Liver (tissue), 9 donors: Measurements from ENCODE around the gene RAB5IF. TPM values are rescaled to one million over a fixed set of nuclear protein-coding genes. Genes with fewer than 3 reads are reported as not detected.

Source experiments
- DNase-seq: peaks from one replicate; pipeline ENCODE4 v3.0.0-alpha.2; 2017; ENCODE audit warnings: low spot score
- H3K27ac ChIP-seq, 2 donors: one replicate each; pipeline ENCODE4 v1.7.0; 2013; ENCODE audit warnings: inconsistent platforms in 2 of 2, low read length in 2 of 2, control low read depth in 1 of 2, low read depth in 1 of 2, mild to moderate bottlenecking in 1 of 2
- H3K27me3 ChIP-seq, 4 donors: one replicate each; pipeline versions ENCODE4 v1.6.1 to v1.7.0; 2013; ENCODE audit warnings: low read length in 3 of 4, inconsistent platforms in 1 of 4, mild to moderate bottlenecking in 1 of 4, moderate library complexity in 1 of 4; ENCODE audit not compliant: control insufficient read depth in 4 of 4, insufficient read depth in 4 of 4
- H3K36me3 ChIP-seq, 4 donors: one replicate each; pipeline versions ENCODE4 v1.6.1 to v1.7.0; 2013; ENCODE audit warnings: low read length in 3 of 4, mild to moderate bottlenecking in 3 of 4, low read depth in 1 of 4, moderate library complexity in 1 of 4; ENCODE audit not compliant: control insufficient read depth in 4 of 4, insufficient read depth in 3 of 4
- H3K4me1 ChIP-seq, 4 donors: one replicate each; pipeline versions ENCODE4 v1.6.1 to v1.7.0; 2013; ENCODE audit warnings: low read length in 3 of 4, mild to moderate bottlenecking in 3 of 4, moderate library complexity in 1 of 4; ENCODE audit not compliant: control insufficient read depth in 4 of 4, insufficient read depth in 4 of 4
- H3K4me3 ChIP-seq, 3 donors: one replicate each; pipeline versions ENCODE4 v1.6.1 to v1.7.0; 2013; ENCODE audit warnings: low read length in 3 of 3, control low read depth in 1 of 3, low read depth in 1 of 3, mild to moderate bottlenecking in 1 of 3
- H3K9ac ChIP-seq, 2 donors: one replicate each; pipeline ENCODE4 v1.7.0; 2013; ENCODE audit warnings: low read length in 2 of 2, mild to moderate bottlenecking in 2 of 2, moderate library complexity in 2 of 2, control low read depth in 1 of 2, low read depth in 1 of 2
- H3K9me3 ChIP-seq, 4 donors: one replicate each; pipeline versions ENCODE4 v1.6.1 to v1.7.0; 2013; ENCODE audit warnings: low read length in 3 of 4; ENCODE audit not compliant: control insufficient read depth in 4 of 4
- EGR1 ChIP-seq, 2 donors: IDR thresholded peaks; 2 replicates each; pipeline ENCODE4 v1.6.1; 2016 to 2018; ENCODE audit warnings: antibody characterized with exemption in 2 of 2, low read depth in 2 of 2
- FOXA2 ChIP-seq: IDR thresholded peaks from 2 replicates; pipeline ENCODE4 v1.6.1; 2016; ENCODE audit warnings: antibody characterized with exemption
- GABPA ChIP-seq, 2 donors: IDR thresholded peaks in 1 of 2; conservative IDR thresholded peaks in 1 of 2; 2 replicates each; pipeline ENCODE4 v1.6.1; 2016; ENCODE audit warnings: antibody characterized with exemption in 2 of 2, mild to moderate bottlenecking in 1 of 2, moderate library complexity in 1 of 2
- HNF4A ChIP-seq, 2 donors: conservative IDR thresholded peaks; 2 replicates each; pipeline ENCODE4 v1.6.1; 2016; ENCODE audit warnings: antibody characterized with exemption in 2 of 2, mild to moderate bottlenecking in 2 of 2
- HNF4G ChIP-seq: IDR thresholded peaks from 2 replicates; pipeline ENCODE4 v1.6.1; 2016; ENCODE audit warnings: antibody characterized with exemption
- RAD21 ChIP-seq, 2 donors: IDR thresholded peaks; 2 replicates each; pipeline ENCODE4 v1.6.1; 2016; ENCODE audit warnings: antibody characterized with exemption in 2 of 2, mild to moderate bottlenecking in 2 of 2
- RXRA ChIP-seq, 2 donors: IDR thresholded peaks; 2 replicates each; pipeline ENCODE4 v1.6.1; 2017 to 2018; ENCODE audit warnings: antibody characterized with exemption in 2 of 2, mild to moderate bottlenecking in 1 of 2
- WGBS: extraction: QIAGEN DNeasy Blood & Tissue Kit; methylation state at CpG from one replicate; pipeline ENCODE4 v1.1.7; 2013; 5-methylcytosine and 5-hydroxymethylcytosine counted together
- polyA plus RNA-seq, 2 donors: library from polyadenylated mRNA; stranded (reverse) in 1 of 2; unstranded in 1 of 2; fragments of 200-250 nt in 1 of 2; fragments of >200 nt in 1 of 2; fragmentation: Nextera tagmentation in 1 of 2; extraction: Ambion mirVana in 1 of 2; gene quantifications; one replicate each; pipeline versions ENCODE4 v1.2.1 to v1.2.3, GENCODE V29; 2013 to 2015
- total RNA-seq, 2 donors: library from RNA; depleted of rRNA; stranded (reverse); fragments of >200 nt; gene quantifications; one replicate each; pipeline ENCODE4 v1.2.3, GENCODE V29; 2014
- TF ChIP-seq, protein P1 (sequence below): fragments of 150-350 bp; IDR thresholded peaks from 2 replicates; pipeline ENCODE4 v1.5.1; 2017; ENCODE audit warnings: improper control_type of control experiment, low read depth, low read length; ENCODE audit not compliant: missing input control
- TF ChIP-seq, protein P2 (sequence below): IDR thresholded peaks from 2 replicates; pipeline ENCODE4 v1.6.1; 2016; ENCODE audit warnings: antibody characterized with exemption
- TF ChIP-seq, protein P3 (sequence below): IDR thresholded peaks from 2 replicates; pipeline ENCODE4 v1.6.1; 2016; ENCODE audit warnings: antibody characterized with exemption
- TF ChIP-seq, protein P4 (sequence below): IDR thresholded peaks from 2 replicates; pipeline ENCODE4 v1.6.1; 2016; ENCODE audit warnings: antibody characterized with exemption
- TF ChIP-seq, protein P5 (sequence below): IDR thresholded peaks from 2 replicates; pipeline ENCODE4 v1.6.1; 2016; ENCODE audit warnings: antibody characterized with exemption, mild to moderate bottlenecking
- donor health status: healthy.
- donor health status: healthy.
- donor health status: healthy.
- donor health status: healthy.
- donor health status: healthy.

Gene RAB5IF
- total and polyA plus RNA-seq, 4 donors: 58.9 to 170 (median 125) TPM

DNA sequence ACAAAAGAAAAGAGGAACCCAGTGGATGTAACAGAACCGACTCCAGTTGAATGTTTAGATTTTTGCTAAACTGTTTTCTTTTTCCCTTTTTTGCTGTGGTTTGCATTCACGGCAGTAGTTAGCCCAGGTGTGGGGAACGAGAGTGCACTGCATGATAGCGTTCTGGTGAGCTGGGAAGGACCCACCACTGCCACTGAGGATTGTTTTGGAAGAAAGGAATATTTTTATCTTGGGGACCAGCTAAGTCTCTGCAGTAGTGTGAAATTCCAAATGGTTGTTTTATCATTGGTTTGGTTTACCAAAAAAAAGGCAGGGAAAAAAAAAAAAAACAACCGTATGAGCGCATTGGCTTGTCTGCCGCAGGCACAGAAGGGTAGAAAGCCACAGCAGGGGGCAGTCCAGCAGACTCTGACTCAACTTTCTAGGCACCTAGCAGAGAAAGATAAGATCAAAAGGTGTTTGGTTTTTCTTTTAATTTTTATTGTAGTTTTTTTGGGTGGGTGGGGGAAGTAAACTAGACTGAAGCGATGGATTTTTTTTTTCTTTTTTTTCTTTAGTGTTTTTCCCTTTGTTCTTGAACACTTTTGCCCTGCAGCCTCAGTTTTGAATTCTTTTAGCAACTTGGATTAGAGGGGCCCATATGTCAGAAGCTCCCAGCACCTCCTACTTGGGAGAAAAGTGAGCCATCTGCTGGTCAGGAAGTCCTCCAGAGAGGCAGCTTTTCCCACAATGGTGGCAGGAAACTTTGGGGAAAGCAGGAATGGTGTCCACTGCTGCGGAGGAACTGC is 13.5 kb upstream of the RAB5IF start:
- peaks cover 0 to 21% (median 6%) of the 10 kb centered on the region in 4 donors for H3K36me3 ChIP-seq
- TF ChIP-seq, protein P1, sequence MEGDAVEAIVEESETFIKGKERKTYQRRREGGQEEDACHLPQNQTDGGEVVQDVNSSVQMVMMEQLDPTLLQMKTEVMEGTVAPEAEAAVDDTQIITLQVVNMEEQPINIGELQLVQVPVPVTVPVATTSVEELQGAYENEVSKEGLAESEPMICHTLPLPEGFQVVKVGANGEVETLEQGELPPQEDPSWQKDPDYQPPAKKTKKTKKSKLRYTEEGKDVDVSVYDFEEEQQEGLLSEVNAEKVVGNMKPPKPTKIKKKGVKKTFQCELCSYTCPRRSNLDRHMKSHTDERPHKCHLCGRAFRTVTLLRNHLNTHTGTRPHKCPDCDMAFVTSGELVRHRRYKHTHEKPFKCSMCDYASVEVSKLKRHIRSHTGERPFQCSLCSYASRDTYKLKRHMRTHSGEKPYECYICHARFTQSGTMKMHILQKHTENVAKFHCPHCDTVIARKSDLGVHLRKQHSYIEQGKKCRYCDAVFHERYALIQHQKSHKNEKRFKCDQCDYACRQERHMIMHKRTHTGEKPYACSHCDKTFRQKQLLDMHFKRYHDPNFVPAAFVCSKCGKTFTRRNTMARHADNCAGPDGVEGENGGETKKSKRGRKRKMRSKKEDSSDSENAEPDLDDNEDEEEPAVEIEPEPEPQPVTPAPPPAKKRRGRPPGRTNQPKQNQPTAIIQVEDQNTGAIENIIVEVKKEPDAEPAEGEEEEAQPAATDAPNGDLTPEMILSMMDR: peak; percentile 35
- TF ChIP-seq, protein P2, sequence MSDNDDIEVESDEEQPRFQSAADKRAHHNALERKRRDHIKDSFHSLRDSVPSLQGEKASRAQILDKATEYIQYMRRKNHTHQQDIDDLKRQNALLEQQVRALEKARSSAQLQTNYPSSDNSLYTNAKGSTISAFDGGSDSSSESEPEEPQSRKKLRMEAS: no peak
- TF ChIP-seq RAD21 (IDR thresholded peaks at IDR 0.05): peak; percentile 64 to 74
- DNase-seq: no peak

DNA sequence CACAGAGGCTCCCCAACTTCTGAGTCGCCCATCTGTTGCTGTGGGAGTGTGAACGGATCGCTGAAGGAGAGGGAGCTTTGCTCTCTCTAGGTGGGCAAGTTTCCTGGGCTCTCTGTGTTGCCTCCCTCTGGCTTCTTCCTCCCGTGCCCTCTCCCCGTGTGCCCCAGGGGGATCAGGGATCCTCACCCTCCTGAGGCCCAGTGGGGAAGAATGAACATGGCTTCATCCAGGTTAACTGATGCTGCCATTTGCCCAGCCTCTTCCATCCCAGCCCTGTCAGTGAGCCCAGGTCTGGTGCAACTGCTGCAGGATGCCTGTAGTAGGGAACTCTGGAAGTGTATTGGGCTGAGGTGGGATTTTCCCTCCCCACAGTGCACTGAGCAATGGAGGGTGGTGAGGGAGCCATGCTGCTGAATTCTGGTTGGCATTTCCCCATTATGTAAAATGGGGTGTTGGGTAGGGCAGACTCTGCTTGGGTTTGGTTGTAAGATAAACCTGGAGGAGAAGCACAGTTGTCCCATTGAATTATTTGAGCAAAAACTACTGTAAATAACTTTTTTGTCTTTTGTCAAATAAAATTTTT is 12.1 kb upstream of the RAB5IF start:
- WGBS: 95% methylated on average over 5 of the region's 5 CpGs

More for the DNA sequence above, 13.5 kb upstream of the RAB5IF start:
- Histone ChIP-seq H3K27ac (no peak overlapping the region), H3K9me3 (no peaks in the 10 kb centered on the region), H3K4me1 (no peaks in the 10 kb centered on the region), H3K9ac (no peak overlapping the region), H3K27me3 (no peaks in the 10 kb centered on the region), H3K4me3 (no peak overlapping the region)
- WGBS: 90% methylated on average over 9 of the region's 9 CpGs

More for the DNA sequence above, 12.1 kb upstream of the RAB5IF start:
- Histone ChIP-seq H3K9ac (no peak overlapping the region), H3K9me3 (no peaks in the 10 kb centered on the region), H3K27ac (no peak overlapping the region), H3K4me1 (no peaks in the 10 kb centered on the region), H3K36me3 (peaks cover 0 to 17% (median 5%) of the 10 kb centered on the region in 4 donors), H3K4me3 (no peak overlapping the region), H3K27me3 (no peaks in the 10 kb centered on the region)
- TF ChIP-seq, protein P3, sequence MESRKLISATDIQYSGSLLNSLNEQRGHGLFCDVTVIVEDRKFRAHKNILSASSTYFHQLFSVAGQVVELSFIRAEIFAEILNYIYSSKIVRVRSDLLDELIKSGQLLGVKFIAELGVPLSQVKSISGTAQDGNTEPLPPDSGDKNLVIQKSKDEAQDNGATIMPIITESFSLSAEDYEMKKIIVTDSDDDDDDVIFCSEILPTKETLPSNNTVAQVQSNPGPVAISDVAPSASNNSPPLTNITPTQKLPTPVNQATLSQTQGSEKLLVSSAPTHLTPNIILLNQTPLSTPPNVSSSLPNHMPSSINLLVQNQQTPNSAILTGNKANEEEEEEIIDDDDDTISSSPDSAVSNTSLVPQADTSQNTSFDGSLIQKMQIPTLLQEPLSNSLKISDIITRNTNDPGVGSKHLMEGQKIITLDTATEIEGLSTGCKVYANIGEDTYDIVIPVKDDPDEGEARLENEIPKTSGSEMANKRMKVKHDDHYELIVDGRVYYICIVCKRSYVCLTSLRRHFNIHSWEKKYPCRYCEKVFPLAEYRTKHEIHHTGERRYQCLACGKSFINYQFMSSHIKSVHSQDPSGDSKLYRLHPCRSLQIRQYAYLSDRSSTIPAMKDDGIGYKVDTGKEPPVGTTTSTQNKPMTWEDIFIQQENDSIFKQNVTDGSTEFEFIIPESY: no peak
- no peak for TF ChIP-seq HNF4A (conservative IDR thresholded peaks at IDR 0.05)
- no peak for TF ChIP-seq GABPA (IDR thresholded peaks at IDR 0.05 in 1 of 2, conservative IDR thresholded peaks at IDR 0.05 in 1 of 2)
- TF ChIP-seq HNF4G: no peak
- TF ChIP-seq, protein P4, sequence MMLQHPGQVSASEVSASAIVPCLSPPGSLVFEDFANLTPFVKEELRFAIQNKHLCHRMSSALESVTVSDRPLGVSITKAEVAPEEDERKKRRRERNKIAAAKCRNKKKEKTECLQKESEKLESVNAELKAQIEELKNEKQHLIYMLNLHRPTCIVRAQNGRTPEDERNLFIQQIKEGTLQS: no peak
- TF ChIP-seq, protein P5, sequence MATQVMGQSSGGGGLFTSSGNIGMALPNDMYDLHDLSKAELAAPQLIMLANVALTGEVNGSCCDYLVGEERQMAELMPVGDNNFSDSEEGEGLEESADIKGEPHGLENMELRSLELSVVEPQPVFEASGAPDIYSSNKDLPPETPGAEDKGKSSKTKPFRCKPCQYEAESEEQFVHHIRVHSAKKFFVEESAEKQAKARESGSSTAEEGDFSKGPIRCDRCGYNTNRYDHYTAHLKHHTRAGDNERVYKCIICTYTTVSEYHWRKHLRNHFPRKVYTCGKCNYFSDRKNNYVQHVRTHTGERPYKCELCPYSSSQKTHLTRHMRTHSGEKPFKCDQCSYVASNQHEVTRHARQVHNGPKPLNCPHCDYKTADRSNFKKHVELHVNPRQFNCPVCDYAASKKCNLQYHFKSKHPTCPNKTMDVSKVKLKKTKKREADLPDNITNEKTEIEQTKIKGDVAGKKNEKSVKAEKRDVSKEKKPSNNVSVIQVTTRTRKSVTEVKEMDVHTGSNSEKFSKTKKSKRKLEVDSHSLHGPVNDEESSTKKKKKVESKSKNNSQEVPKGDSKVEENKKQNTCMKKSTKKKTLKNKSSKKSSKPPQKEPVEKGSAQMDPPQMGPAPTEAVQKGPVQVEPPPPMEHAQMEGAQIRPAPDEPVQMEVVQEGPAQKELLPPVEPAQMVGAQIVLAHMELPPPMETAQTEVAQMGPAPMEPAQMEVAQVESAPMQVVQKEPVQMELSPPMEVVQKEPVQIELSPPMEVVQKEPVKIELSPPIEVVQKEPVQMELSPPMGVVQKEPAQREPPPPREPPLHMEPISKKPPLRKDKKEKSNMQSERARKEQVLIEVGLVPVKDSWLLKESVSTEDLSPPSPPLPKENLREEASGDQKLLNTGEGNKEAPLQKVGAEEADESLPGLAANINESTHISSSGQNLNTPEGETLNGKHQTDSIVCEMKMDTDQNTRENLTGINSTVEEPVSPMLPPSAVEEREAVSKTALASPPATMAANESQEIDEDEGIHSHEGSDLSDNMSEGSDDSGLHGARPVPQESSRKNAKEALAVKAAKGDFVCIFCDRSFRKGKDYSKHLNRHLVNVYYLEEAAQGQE: no peak
- TF ChIP-seq, protein P1: no peak
- TF ChIP-seq, protein P2: no peak
- no peak for TF ChIP-seq EGR1 (IDR thresholded peaks at IDR 0.05; ENCODE audit: low read depth in 2 of 2)
- no peak for TF ChIP-seq FOXA2
- TF ChIP-seq RXRA (IDR thresholded peaks at IDR 0.05): no peak
- DNase-seq: no peak
